Measurements from ENCODE around the gene KRTAP12-4.
A peak's percentile ranks its signal among the peaks of the same experiment; 100 is the strongest.
"Not testable (repeated sequence)": the region's sequence is repeated elsewhere in the genome, so short reads cannot be mapped to it uniquely, and the experiment has no call there.

The KRTAP12-4 gene

GRCh38 chr21:44619886-44620285, 34.6 kb downstream of the KRTAP12-4 start:
- Mint-ChIP-seq H3K4me3 (no peak overlapping the region), H3K27me3 (peaks cover 10% of the 10 kb centered on the region), H3K9me3 (peaks cover 55% of the 10 kb centered on the region), H3K4me1 (peaks cover 39% of the 10 kb centered on the region), H3K27ac (peak overlapping the region; percentile 91), H3K36me3 (peaks cover 44% of the 10 kb centered on the region)
- no peak for DNase-seq
- CTCF ChIA-PET = no interaction called here

GRCh38 chr21:44618909-44619308, 35.5 kb downstream of the KRTAP12-4 start:
- H3K4me1 Mint-ChIP-seq = peaks cover 41% of the 10 kb centered on the region
- H3K27ac Mint-ChIP-seq = peak overlapping the region; percentile 91
- H3K4me3 Mint-ChIP-seq = peak overlapping the region; percentile 30
- H3K27me3 Mint-ChIP-seq = peaks cover 6% of the 10 kb centered on the region
- peaks cover 47% of the 10 kb centered on the region for H3K9me3 Mint-ChIP-seq
- CTCF ChIA-PET = interaction anchor here (0.5 to 1.2 kb wide), 3 partner anchors 35 to 45 kb away, joined by 3 read pairs; no protein-coding TSS in a partner anchor
- peak; percentile 71 for DNase-seq
- H3K36me3 Mint-ChIP-seq = peaks cover 38% of the 10 kb centered on the region

- DNase-seq = no peak
- peak overlapping the region; percentile 91 for H3K27ac Mint-ChIP-seq
- peaks cover 43% of the 10 kb centered on the region for H3K9me3 Mint-ChIP-seq
- CTCF ChIA-PET = interaction anchor here (0.9 to 1.2 kb wide), 2 partner anchors 35 to 46 kb away, joined by 3 read pairs; no protein-coding TSS in a partner anchor
- H3K4me3 Mint-ChIP-seq = peak overlapping the region; percentile 30
- peaks cover 6% of the 10 kb centered on the region for H3K27me3 Mint-ChIP-seq
- peaks cover 41% of the 10 kb centered on the region for H3K4me1 Mint-ChIP-seq
- H3K36me3 Mint-ChIP-seq = peaks cover 37% of the 10 kb centered on the region
These were observed 36.0 kb downstream of the KRTAP12-4 start for GRCh38 chr21:44618504-44618903.

GRCh38 chr21:44617071-44617501, 37.4 kb downstream of the KRTAP12-4 start:
- Mint-ChIP-seq H3K27ac (no peak overlapping the region), H3K9me3 (peaks cover 38% of the 10 kb centered on the region), H3K27me3 (peaks cover 11% of the 10 kb centered on the region), H3K36me3 (peaks cover 29% of the 10 kb centered on the region), H3K4me1 (peaks cover 41% of the 10 kb centered on the region), H3K4me3 (no peak overlapping the region)
- CTCF ChIA-PET = no interaction called here
- no peak for DNase-seq

GRCh38 chr21:44616591-44616926, 37.9 kb downstream of the KRTAP12-4 start:
- Mint-ChIP-seq H3K4me3 (no peak overlapping the region), H3K9me3 (peaks cover 38% of the 10 kb centered on the region), H3K4me1 (peaks cover 41% of the 10 kb centered on the region), H3K27me3 (peaks cover 11% of the 10 kb centered on the region), H3K27ac (no peak overlapping the region), H3K36me3 (peaks cover 26% of the 10 kb centered on the region)
- DNase-seq = no peak
- CTCF ChIA-PET = no interaction called here

- Mint-ChIP-seq H3K27me3 (peaks cover 11% of the 10 kb centered on the region), H3K9me3 (peaks cover 44% of the 10 kb centered on the region), H3K36me3 (peaks cover 31% of the 10 kb centered on the region), H3K4me1 (peaks cover 41% of the 10 kb centered on the region), H3K4me3 (no peak overlapping the region), H3K27ac (no peak overlapping the region)
- no peak for DNase-seq
- CTCF ChIA-PET = no interaction called here
These were observed 38.4 kb downstream of the KRTAP12-4 start for GRCh38 chr21:44615911-44616590.

- DNase-seq = no peak
- Mint-ChIP-seq H3K4me3 (no peak overlapping the region), H3K27ac (no peak overlapping the region), H3K4me1 (peaks cover 41% of the 10 kb centered on the region), H3K27me3 (peaks cover 14% of the 10 kb centered on the region), H3K9me3 (peaks cover 44% of the 10 kb centered on the region), H3K36me3 (peaks cover 27% of the 10 kb centered on the region)
- CTCF ChIA-PET = no interaction called here
These were observed 39.0 kb downstream of the KRTAP12-4 start for GRCh38 chr21:44615466-44615865.

- CTCF ChIA-PET = no interaction called here
- Mint-ChIP-seq H3K36me3 (peaks cover 24% of the 10 kb centered on the region), H3K4me1 (peaks cover 39% of the 10 kb centered on the region), H3K9me3 (peaks cover 45% of the 10 kb centered on the region), H3K27ac (no peak overlapping the region), H3K4me3 (no peak overlapping the region), H3K27me3 (peaks cover 17% of the 10 kb centered on the region)
- DNase-seq = no peak
These were observed 39.5 kb downstream of the KRTAP12-4 start for GRCh38 chr21:44614961-44615391.

- CTCF ChIA-PET = no interaction called here
- Mint-ChIP-seq H3K4me3 (no peak overlapping the region), H3K27ac (no peak overlapping the region), H3K27me3 (peaks cover 17% of the 10 kb centered on the region), H3K36me3 (peaks cover 19% of the 10 kb centered on the region), H3K4me1 (peaks cover 31% of the 10 kb centered on the region), H3K9me3 (peaks cover 45% of the 10 kb centered on the region)
- no peak for DNase-seq
These were observed 40.3 kb downstream of the KRTAP12-4 start for GRCh38 chr21:44614161-44614631.

- peaks cover 25% of the 10 kb centered on the region for H3K4me1 Mint-ChIP-seq
- DNase-seq = no peak
- peaks cover 17% of the 10 kb centered on the region for H3K27me3 Mint-ChIP-seq
- CTCF ChIA-PET = no interaction called here
- H3K4me3 Mint-ChIP-seq = no peak overlapping the region
- peaks cover 13% of the 10 kb centered on the region for H3K36me3 Mint-ChIP-seq
- peaks cover 41% of the 10 kb centered on the region for H3K9me3 Mint-ChIP-seq
- H3K27ac Mint-ChIP-seq = no peak overlapping the region
These were observed 40.9 kb downstream of the KRTAP12-4 start for GRCh38 chr21:44613386-44614155.

GRCh38 chr21:44612669-44613229, 41.7 kb downstream of the KRTAP12-4 start:
- DNase-seq = no peak
- CTCF ChIA-PET = interaction anchor here (0.8 kb wide), 1 partner anchor 127 kb away, joined by 3 read pairs; no protein-coding TSS in a partner anchor
- H3K4me3 Mint-ChIP-seq = no peak overlapping the region
- peaks cover 17% of the 10 kb centered on the region for H3K27me3 Mint-ChIP-seq
- peaks cover 38% of the 10 kb centered on the region for H3K9me3 Mint-ChIP-seq
- peaks cover 17% of the 10 kb centered on the region for H3K4me1 Mint-ChIP-seq
- H3K27ac Mint-ChIP-seq = no peak overlapping the region
- peaks cover 9% of the 10 kb centered on the region for H3K36me3 Mint-ChIP-seq

GRCh38 chr21:44612029-44612486, 42.4 kb downstream of the KRTAP12-4 start, which contains the start of gene KRTAP10-8:
Gene KRTAP10-8, plus strand, starts transcription at chr21:44612079. Its CDS starts 22 bp downstream, at chr21:44612101.
- CTCF ChIA-PET = interaction anchor here (0.8 kb wide), 1 partner anchor 128 kb away, joined by 3 read pairs; no protein-coding TSS in a partner anchor
- Mint-ChIP-seq H3K4me1 (peaks cover 11% of the 10 kb centered on the region), H3K27me3 (peaks cover 18% of the 10 kb centered on the region), H3K36me3 (peaks cover 9% of the 10 kb centered on the region), H3K27ac (no peak within 1 kb of the TSS), H3K4me3 (no peak within 1 kb of the TSS), H3K9me3 (peaks cover 38% of the 10 kb centered on the region)
- DNase-seq = no peak

GRCh38 chr21:44611551-44611950, 42.9 kb downstream of the KRTAP12-4 start:
- Mint-ChIP-seq H3K9me3 (peaks cover 39% of the 10 kb centered on the region), H3K4me3 (no peak overlapping the region), H3K4me1 (peaks cover 9% of the 10 kb centered on the region), H3K27ac (no peak overlapping the region), H3K36me3 (peaks cover 9% of the 10 kb centered on the region), H3K27me3 (peaks cover 22% of the 10 kb centered on the region)
- DNase-seq = no peak
- CTCF ChIA-PET = no interaction called here

- not testable (repeated sequence) for H3K36me3 Mint-ChIP-seq, H3K27ac Mint-ChIP-seq, H3K4me3 Mint-ChIP-seq, H3K4me1 Mint-ChIP-seq, DNase-seq
- CTCF ChIA-PET = interaction anchor here (0.6 kb wide), 1 partner anchor 92 kb away, joined by 3 read pairs; no protein-coding TSS in a partner anchor
- peaks cover 21% of the 10 kb centered on the region for H3K27me3 Mint-ChIP-seq
- peaks cover 44% of the 10 kb centered on the region for H3K9me3 Mint-ChIP-seq
These were observed 44.2 kb downstream of the KRTAP12-4 start for GRCh38 chr21:44610157-44610843.

Data from activated naive CD4-positive, alpha-beta T cell treated with anti-CD3 and anti-CD28 coated beads, Interleukin-2, amount 10 ng/mL, durations not matched to agents 7 days and 5 days (primary cell).